IMR-90 (cell line): Measurements from ENCODE around the gene HYI. TPM values are rescaled to one million over a fixed set of nuclear protein-coding genes. Genes with fewer than 3 reads are reported as not detected.
"Not testable (repeated sequence)": the region's sequence is repeated elsewhere in the genome, so short reads cannot be mapped to it uniquely, and the experiment has no call there.

ENCODE experiments used
- ATAC-seq: fragments of 200-7000 bp; cut with Tn5 transposase; 2 replicates; pipeline ENCODE4 v1.9.1; 2020; ENCODE audit warnings: low read depth, mild to moderate bottlenecking, moderate library complexity
- BruUV-seq: library from RNA; stranded (reverse); fragments of 400-500 nt; replicated peaks from 2 replicates; lab custom pipeline; 2021; lab: Mats Ljungman, UMichigan
- CTCF ChIA-PET: fragments of 300-600 bp; formaldehyde crosslinking; extraction: SDS; loops from one replicate; lab custom pipeline; 2021; ENCODE audit warnings: antibody characterized with exemption; lab: Yijun Ruan, JAX
- POLR2A ChIA-PET: fragments of 300-600 bp; sonication (Branson Sonifier 250); formaldehyde crosslinking; loops from one replicate; lab custom pipeline; 2022; ENCODE audit warnings: antibody characterized with exemption; ENCODE audit not compliant: unreplicated experiment; lab: Charles Lee
- DNase-seq: peaks from one replicate; pipeline ENCODE4 v3.0.0; 2013
- H2AFZ ChIP-seq: replicated peaks from 2 replicates; pipeline ENCODE3; 2013; ENCODE audit warnings: low read length, mild to moderate bottlenecking; ENCODE audit not compliant: poor library complexity
- H2AK5ac ChIP-seq: 2 replicates; pipeline ENCODE4 v1.6.1; 2013; ENCODE audit warnings: low read depth, low read length, inconsistent platforms
- H2AK9ac ChIP-seq: replicated peaks from 2 replicates; pipeline ENCODE3; 2013; ENCODE audit warnings: mild to moderate bottlenecking, low read depth, low read length, moderate library complexity; ENCODE audit not compliant: poor library complexity
- H2BK120ac ChIP-seq: 2 replicates; pipeline ENCODE4 v1.6.1; 2013; ENCODE audit warnings: low read depth, low read length, inconsistent platforms
- H2BK15ac ChIP-seq: 3 replicates; pipeline ENCODE4 v1.6.1; 2013; ENCODE audit warnings: low read depth, low read length, inconsistent platforms
- H2BK20ac ChIP-seq: 2 replicates; pipeline ENCODE4 v1.6.1; 2013; ENCODE audit warnings: low read depth, mild to moderate bottlenecking, inconsistent platforms, low read length, moderate library complexity
- H2BK5ac ChIP-seq: 2 replicates; pipeline ENCODE4 v1.6.1; 2013; ENCODE audit warnings: mild to moderate bottlenecking, low read depth, low read length, inconsistent platforms; ENCODE audit not compliant: poor library complexity, severe bottlenecking
- H3K14ac ChIP-seq: replicated peaks from 2 replicates; pipeline ENCODE4 v1.6.1; 2013; ENCODE audit warnings: low read depth, low read length, inconsistent platforms
- H3K18ac ChIP-seq: 2 replicates; pipeline ENCODE4 v1.6.1; 2013; ENCODE audit warnings: low read depth, low read length, control low read depth
- H3K23ac ChIP-seq: 2 replicates; pipeline ENCODE4 v1.6.1; 2013; ENCODE audit warnings: low read depth, low read length, inconsistent platforms
- H3K27ac ChIP-seq: 2 replicates; pipeline ENCODE4 v1.5.1; 2013; ENCODE audit warnings: mild to moderate bottlenecking, control low read depth, low read length; ENCODE audit not compliant: insufficient read depth
- H3K27me3 ChIP-seq: 2 replicates; pipeline ENCODE4 v1.6.1; 2013; ENCODE audit warnings: low read length; ENCODE audit not compliant: control insufficient read depth, insufficient read depth
- H3K36me3 ChIP-seq: 2 replicates; pipeline ENCODE4 v1.6.1; 2013; ENCODE audit warnings: low read length, mixed read lengths; ENCODE audit not compliant: control insufficient read depth, insufficient read depth
- H3K4ac ChIP-seq: 2 replicates; pipeline ENCODE4 v1.6.1; 2013; ENCODE audit warnings: low read depth, low read length, inconsistent platforms
- H3K4me1 ChIP-seq: 2 replicates; pipeline ENCODE4 v1.6.1; 2013; ENCODE audit warnings: low read length, mixed read lengths; ENCODE audit not compliant: control insufficient read depth, insufficient read depth
- H3K4me2 ChIP-seq: 2 replicates; pipeline ENCODE4 v1.6.1; 2013; ENCODE audit warnings: low read depth, mild to moderate bottlenecking, control low read depth, low read length, moderate library complexity
- H3K4me3 ChIP-seq: 2 replicates; pipeline ENCODE4 v1.5.1; 2013; ENCODE audit warnings: low read depth, mild to moderate bottlenecking, control low read depth, low read length, moderate library complexity; ENCODE audit not compliant: insufficient read depth
- H3K56ac ChIP-seq: 2 replicates; pipeline ENCODE4 v1.6.1; 2013; ENCODE audit warnings: low read length, inconsistent platforms; ENCODE audit not compliant: insufficient read depth; ENCODE audit errors: extremely low read depth
- H3K79me1 ChIP-seq, 2 experiments: 2 replicates each; pipeline ENCODE4 v1.6.1; 2013; ENCODE audit warnings: low read length in 2 of 2, inconsistent platforms in 1 of 2, low read depth in 1 of 2
- H3K9ac ChIP-seq: 2 replicates; pipeline ENCODE4 v1.6.1; 2013; ENCODE audit warnings: low read depth, low read length, control low read depth
- H3K9me1 ChIP-seq: 2 replicates; pipeline ENCODE4 v1.6.1; 2013; ENCODE audit warnings: low read length, inconsistent platforms; ENCODE audit not compliant: insufficient read depth
- H3K9me3 ChIP-seq: 2 replicates; pipeline ENCODE4 v1.6.1; 2013; ENCODE audit warnings: low read length; ENCODE audit not compliant: control insufficient read depth, insufficient read depth
- H4K20me1 ChIP-seq: 2 replicates; pipeline ENCODE4 v1.6.1; 2013; ENCODE audit warnings: low read length, inconsistent platforms; ENCODE audit not compliant: insufficient read depth
- H4K5ac ChIP-seq: 2 replicates; pipeline ENCODE4 v1.6.1; 2013; ENCODE audit warnings: mild to moderate bottlenecking, low read depth, low read length, control low read depth
- H4K8ac ChIP-seq, 2 experiments: 2 replicates each; pipeline ENCODE4 v1.6.1; 2013; ENCODE audit warnings: low read depth in 2 of 2, low read length in 2 of 2, control low read depth in 1 of 2, inconsistent platforms in 1 of 2
- H4K91ac ChIP-seq: 2 replicates; pipeline ENCODE4 v1.6.1; 2013; ENCODE audit warnings: low read depth, low read length, inconsistent platforms; ENCODE audit not compliant: insufficient read depth
- WGBS, 2 experiments: methylation state at CpG; one replicate each; pipeline versions ENCODE4 v1.1.5 to v1.1.7; 2013; ENCODE audit warnings: missing lambda C conversion rate in 2 of 2; ENCODE audit not compliant: insufficient read length in 1 of 2; ENCODE audit errors: extremely low coverage in 2 of 2; 5-methylcytosine and 5-hydroxymethylcytosine counted together
- dilution Hi-C: fragments of 300-500 bp; cut with HindIII; formaldehyde crosslinking; loops from one replicate; pipeline ENCODE4 v1.14.3; 2018; ENCODE audit warnings: low sequenced_read_pairs; ENCODE audit not compliant: unreplicated experiment
- in situ Hi-C: fragments of 300-500 bp; cut with MboI; formaldehyde crosslinking; loops from 3 replicates; pipeline ENCODE4 v1.14.3; 2019; ENCODE audit warnings: low sequenced_read_pairs, inconsistent platforms, mixed read lengths
- intact Hi-C: fragments of 100-400 bp; cut with micrococcal nuclease; formaldehyde crosslinking; loops from 2 replicates; pipeline ENCODE4 v1.10.0; 2022
- polyA plus RNA-seq, 3 experiments: library from polyadenylated mRNA; depleted of rRNA; stranded (reverse); fragments of >200 nt; gene quantifications; 2 replicates each; pipeline ENCODE4 v1.2.3, GENCODE V29; 2012; ENCODE audit warnings: low replicate concordance in 1 of 3
- total RNA-seq: library from RNA; depleted of rRNA; stranded (reverse); fragments of >200 nt; gene quantifications from 2 replicates; pipeline ENCODE4 v1.2.3, GENCODE V29; 2012

Gene HYI
- total and polyA plus RNA-seq, 2 of the 4 experiments (the other 2 are of a cell fraction), result 21.5 to 53.7 TPM

DNA sequence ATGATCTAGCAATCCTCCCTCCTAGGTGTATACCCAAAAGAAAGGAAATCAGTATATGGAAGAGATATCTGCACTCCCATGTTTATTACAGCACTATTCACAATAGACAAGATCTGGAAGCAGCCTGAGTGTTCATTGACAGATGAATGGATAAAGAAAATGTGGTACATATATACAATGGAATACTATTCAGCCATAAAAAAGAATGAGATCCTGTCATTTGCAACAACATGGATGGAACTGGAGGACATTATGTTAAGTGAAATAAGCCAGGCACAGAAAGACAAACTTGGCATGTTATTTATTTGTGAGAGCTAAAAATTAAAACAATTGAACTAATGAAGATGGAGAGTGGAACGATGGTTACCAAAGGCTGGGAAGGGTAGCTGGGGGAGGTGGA is 40.3 kb downstream of the HYI start:
- H2BK5ac ChIP-seq, H3K4me1 ChIP-seq, H3K27ac ChIP-seq, H3K79me1 ChIP-seq, H3K56ac ChIP-seq, H3K4me3 ChIP-seq, H3K27me3 ChIP-seq, H2BK15ac ChIP-seq, H3K14ac ChIP-seq, H2AFZ ChIP-seq, H4K8ac ChIP-seq, H4K91ac ChIP-seq, H3K18ac ChIP-seq, CTCF ChIA-PET, BruUV-seq, DNase-seq, H3K9ac ChIP-seq, H4K5ac ChIP-seq, H4K20me1 ChIP-seq, H3K23ac ChIP-seq, dilution Hi-C loops, H2BK20ac ChIP-seq, H2AK5ac ChIP-seq, H3K9me1 ChIP-seq, H3K4me2 ChIP-seq, H3K9me3 ChIP-seq, H3K4ac ChIP-seq, ATAC-seq, POLR2A ChIA-PET, H2BK120ac ChIP-seq, H2AK9ac ChIP-seq: not testable (repeated sequence)
- in situ Hi-C loops, result loop anchor here (5.0 to 25.0 kb wide), 2 partner anchors 186 to 501 kb away; no protein-coding TSS in a partner anchor
- no CpG with 5 or more reads among the region's 1 CpG for WGBS, 2 experiments
- peaks cover 28% of the 10 kb centered on the region for H3K36me3 ChIP-seq
- intact Hi-C loops, result loop anchor here (5.0 kb wide), 1 partner anchor 501 kb away; no protein-coding TSS in a partner anchor
